Liver (tissue), 9 donors: Measurements from ENCODE around the gene TRNT1. TPM values are rescaled to one million over a fixed set of nuclear protein-coding genes. Genes with fewer than 3 reads are reported as not detected.

Experiments
- DNase-seq: peaks from one replicate; pipeline ENCODE4 v3.0.0-alpha.2; 2017; ENCODE audit warnings: low spot score
- H3K27ac ChIP-seq, 2 donors: one replicate each; pipeline ENCODE4 v1.7.0; 2013; ENCODE audit warnings: inconsistent platforms in 2 of 2, low read length in 2 of 2, control low read depth in 1 of 2, low read depth in 1 of 2, mild to moderate bottlenecking in 1 of 2
- H3K27me3 ChIP-seq, 4 donors: one replicate each; pipeline versions ENCODE4 v1.6.1 to v1.7.0; 2013; ENCODE audit warnings: low read length in 3 of 4, inconsistent platforms in 1 of 4, mild to moderate bottlenecking in 1 of 4, moderate library complexity in 1 of 4; ENCODE audit not compliant: control insufficient read depth in 4 of 4, insufficient read depth in 4 of 4
- H3K36me3 ChIP-seq, 4 donors: one replicate each; pipeline versions ENCODE4 v1.6.1 to v1.7.0; 2013; ENCODE audit warnings: low read length in 3 of 4, mild to moderate bottlenecking in 3 of 4, low read depth in 1 of 4, moderate library complexity in 1 of 4; ENCODE audit not compliant: control insufficient read depth in 4 of 4, insufficient read depth in 3 of 4
- H3K4me1 ChIP-seq, 4 donors: one replicate each; pipeline versions ENCODE4 v1.6.1 to v1.7.0; 2013; ENCODE audit warnings: low read length in 3 of 4, mild to moderate bottlenecking in 3 of 4, moderate library complexity in 1 of 4; ENCODE audit not compliant: control insufficient read depth in 4 of 4, insufficient read depth in 4 of 4
- H3K4me3 ChIP-seq, 3 donors: one replicate each; pipeline versions ENCODE4 v1.6.1 to v1.7.0; 2013; ENCODE audit warnings: low read length in 3 of 3, control low read depth in 1 of 3, low read depth in 1 of 3, mild to moderate bottlenecking in 1 of 3
- H3K9ac ChIP-seq, 2 donors: one replicate each; pipeline ENCODE4 v1.7.0; 2013; ENCODE audit warnings: low read length in 2 of 2, mild to moderate bottlenecking in 2 of 2, moderate library complexity in 2 of 2, control low read depth in 1 of 2, low read depth in 1 of 2
- H3K9me3 ChIP-seq, 4 donors: one replicate each; pipeline versions ENCODE4 v1.6.1 to v1.7.0; 2013; ENCODE audit warnings: low read length in 3 of 4; ENCODE audit not compliant: control insufficient read depth in 4 of 4
- ATF3 ChIP-seq: IDR thresholded peaks from 2 replicates; pipeline ENCODE4 v1.6.1; 2016; ENCODE audit warnings: antibody characterized with exemption
- EGR1 ChIP-seq, 2 donors: IDR thresholded peaks; 2 replicates each; pipeline ENCODE4 v1.6.1; 2016 to 2018; ENCODE audit warnings: antibody characterized with exemption in 2 of 2, low read depth in 2 of 2
- FOXA1 ChIP-seq: IDR thresholded peaks from 2 replicates; pipeline ENCODE4 v1.6.1; 2016; ENCODE audit warnings: antibody characterized with exemption
- FOXA2 ChIP-seq: IDR thresholded peaks from 2 replicates; pipeline ENCODE4 v1.6.1; 2016; ENCODE audit warnings: antibody characterized with exemption
- GABPA ChIP-seq, 2 donors: IDR thresholded peaks in 1 of 2; conservative IDR thresholded peaks in 1 of 2; 2 replicates each; pipeline ENCODE4 v1.6.1; 2016; ENCODE audit warnings: antibody characterized with exemption in 2 of 2, mild to moderate bottlenecking in 1 of 2, moderate library complexity in 1 of 2
- HNF4A ChIP-seq, 2 donors: conservative IDR thresholded peaks; 2 replicates each; pipeline ENCODE4 v1.6.1; 2016; ENCODE audit warnings: antibody characterized with exemption in 2 of 2, mild to moderate bottlenecking in 2 of 2
- HNF4G ChIP-seq: IDR thresholded peaks from 2 replicates; pipeline ENCODE4 v1.6.1; 2016; ENCODE audit warnings: antibody characterized with exemption
- JUND ChIP-seq, 2 donors: IDR thresholded peaks; 2 replicates each; pipeline ENCODE4 v1.6.1; 2016; ENCODE audit warnings: antibody characterized with exemption in 2 of 2
- MAX ChIP-seq: IDR thresholded peaks from 2 replicates; pipeline ENCODE4 v1.6.1; 2016; ENCODE audit warnings: antibody characterized with exemption
- NR2F2 ChIP-seq: IDR thresholded peaks from 2 replicates; pipeline ENCODE4 v1.6.1; 2016; ENCODE audit warnings: antibody characterized with exemption
- RAD21 ChIP-seq, 2 donors: IDR thresholded peaks; 2 replicates each; pipeline ENCODE4 v1.6.1; 2016; ENCODE audit warnings: antibody characterized with exemption in 2 of 2, mild to moderate bottlenecking in 2 of 2
- REST ChIP-seq: IDR thresholded peaks from 2 replicates; pipeline ENCODE4 v1.6.1; 2016; ENCODE audit warnings: antibody characterized with exemption, mild to moderate bottlenecking
- RXRA ChIP-seq, 2 donors: IDR thresholded peaks; 2 replicates each; pipeline ENCODE4 v1.6.1; 2017 to 2018; ENCODE audit warnings: antibody characterized with exemption in 2 of 2, mild to moderate bottlenecking in 1 of 2
- SP1 ChIP-seq: IDR thresholded peaks from 2 replicates; pipeline ENCODE4 v1.6.1; 2018; ENCODE audit warnings: antibody characterized with exemption, mild to moderate bottlenecking
- TAF1 ChIP-seq: conservative IDR thresholded peaks from 2 replicates; pipeline ENCODE4 v1.6.1; 2016; ENCODE audit warnings: antibody characterized with exemption, mild to moderate bottlenecking
- YY1 ChIP-seq: IDR thresholded peaks from 2 replicates; pipeline ENCODE4 v1.6.1; 2016; ENCODE audit warnings: antibody characterized with exemption, mild to moderate bottlenecking
- ZBTB33 ChIP-seq: IDR thresholded peaks from 2 replicates; pipeline ENCODE4 v1.6.1; 2016; ENCODE audit warnings: antibody characterized with exemption
- WGBS: extraction: QIAGEN DNeasy Blood & Tissue Kit; methylation state at CpG from one replicate; pipeline ENCODE4 v1.1.7; 2013; 5-methylcytosine and 5-hydroxymethylcytosine counted together
- polyA plus RNA-seq, 2 donors: library from polyadenylated mRNA; stranded (reverse) in 1 of 2; unstranded in 1 of 2; fragments of 200-250 nt in 1 of 2; fragments of >200 nt in 1 of 2; fragmentation: Nextera tagmentation in 1 of 2; extraction: Ambion mirVana in 1 of 2; gene quantifications; one replicate each; pipeline versions ENCODE4 v1.2.1 to v1.2.3, GENCODE V29; 2013 to 2015
- total RNA-seq, 2 donors: library from RNA; depleted of rRNA; stranded (reverse); fragments of >200 nt; gene quantifications; one replicate each; pipeline ENCODE4 v1.2.3, GENCODE V29; 2014
- TF ChIP-seq, protein P1 (sequence below): fragments of 150-350 bp; IDR thresholded peaks from 2 replicates; pipeline ENCODE4 v1.5.1; 2017; ENCODE audit warnings: improper control_type of control experiment, low read depth, low read length; ENCODE audit not compliant: missing input control
- donor health status: healthy.
- donor health status: healthy.
- donor health status: healthy.
- donor health status: healthy.
- donor health status: healthy.

TRNT1 gene
- total and polyA plus RNA-seq, 4 donors = 6.4 to 18.2 (median 11.3) TPM

DNA sequence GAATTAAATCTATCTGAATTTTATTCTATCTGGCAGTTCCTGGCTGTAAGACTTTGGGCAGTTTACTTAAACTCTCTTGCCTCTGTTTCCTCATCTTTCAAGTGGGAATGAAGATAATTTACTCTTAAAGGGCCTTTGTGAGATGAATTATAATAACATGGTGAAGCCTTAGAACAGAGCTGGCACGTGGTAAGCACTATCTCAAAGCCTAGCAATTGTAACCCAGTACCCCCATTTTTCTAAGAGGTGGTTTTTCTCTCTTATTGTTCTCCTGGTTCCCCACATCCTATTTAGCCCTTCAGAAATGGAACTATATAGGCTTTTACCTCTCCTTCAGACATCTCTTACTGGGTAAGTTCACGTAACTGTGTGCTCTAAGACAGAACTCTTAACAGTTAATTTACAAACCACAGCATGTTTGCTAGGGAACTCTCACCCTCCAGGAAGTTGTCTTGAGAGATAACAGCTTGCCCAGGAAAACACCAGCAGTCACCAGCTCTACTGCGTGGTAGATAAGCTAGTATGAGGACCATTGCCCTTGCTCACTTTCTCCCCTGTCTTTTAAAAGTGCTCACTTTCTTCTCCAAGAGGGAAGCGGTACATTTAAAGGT, 65.0 kb downstream of the TRNT1 start:
- Histone ChIP-seq H3K4me3 (no peak overlapping the region), H3K36me3 (no peaks in the 10 kb centered on the region), H3K9me3 (peaks cover 0 to 3% (median 0%) of the 10 kb centered on the region in 4 donors), H3K9ac (no peak overlapping the region), H3K27ac (no peak overlapping the region), H3K4me1 (no peaks in the 10 kb centered on the region), H3K27me3 (peaks cover 0 to 3% (median 0%) of the 10 kb centered on the region in 4 donors)
- WGBS = 21% methylated on average over 4 of the region's 4 CpGs
- TF ChIP-seq FOXA2 (no peak), HNF4A (conservative IDR thresholded peaks at IDR 0.05) (no peak), FOXA1 (no peak), REST (no peak), MAX (no peak), ZBTB33 (no peak), TAF1 (no peak), RAD21 (IDR thresholded peaks at IDR 0.05) (no peak), RXRA (IDR thresholded peaks at IDR 0.05) (no peak), NR2F2 (no peak), SP1 (no peak), EGR1 (IDR thresholded peaks at IDR 0.05; ENCODE audit: low read depth in 2 of 2) (no peak), HNF4G (no peak), GABPA (IDR thresholded peaks at IDR 0.05 in 1 of 2, conservative IDR thresholded peaks at IDR 0.05 in 1 of 2) (no peak), YY1 (no peak), ATF3 (no peak), JUND (IDR thresholded peaks at IDR 0.05) (no peak)
- TF ChIP-seq, protein P1, sequence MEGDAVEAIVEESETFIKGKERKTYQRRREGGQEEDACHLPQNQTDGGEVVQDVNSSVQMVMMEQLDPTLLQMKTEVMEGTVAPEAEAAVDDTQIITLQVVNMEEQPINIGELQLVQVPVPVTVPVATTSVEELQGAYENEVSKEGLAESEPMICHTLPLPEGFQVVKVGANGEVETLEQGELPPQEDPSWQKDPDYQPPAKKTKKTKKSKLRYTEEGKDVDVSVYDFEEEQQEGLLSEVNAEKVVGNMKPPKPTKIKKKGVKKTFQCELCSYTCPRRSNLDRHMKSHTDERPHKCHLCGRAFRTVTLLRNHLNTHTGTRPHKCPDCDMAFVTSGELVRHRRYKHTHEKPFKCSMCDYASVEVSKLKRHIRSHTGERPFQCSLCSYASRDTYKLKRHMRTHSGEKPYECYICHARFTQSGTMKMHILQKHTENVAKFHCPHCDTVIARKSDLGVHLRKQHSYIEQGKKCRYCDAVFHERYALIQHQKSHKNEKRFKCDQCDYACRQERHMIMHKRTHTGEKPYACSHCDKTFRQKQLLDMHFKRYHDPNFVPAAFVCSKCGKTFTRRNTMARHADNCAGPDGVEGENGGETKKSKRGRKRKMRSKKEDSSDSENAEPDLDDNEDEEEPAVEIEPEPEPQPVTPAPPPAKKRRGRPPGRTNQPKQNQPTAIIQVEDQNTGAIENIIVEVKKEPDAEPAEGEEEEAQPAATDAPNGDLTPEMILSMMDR = no peak
- no peak for DNase-seq
